ENCODE measurements around the gene TAF4.

GRCh38 chr20:62032609-62033368, 32.9 kb downstream of the TAF4 start:
- TF ChIP-seq SUZ12 (IDR thresholded peaks at IDR 0.05; ENCODE audit: extremely low read depth, insufficient read depth, insufficient read length) (no peak), ZNF274 (IDR thresholded peaks at IDR 0.05; ENCODE audit: low read depth, low read length) (no peak), YY1 (IDR thresholded peaks at IDR 0.05; ENCODE audit: insufficient read depth, insufficient read length) (no peak)

Measured in NT2/D1 (cell line).